Measurements from ENCODE around the gene TPST2.

The TPST2 gene

GRCh38 chr22:26486394-26486793 is 103.5 kb downstream of the TPST2 start:
- no peak for DNase-seq

GRCh38 chr22:26485806-26486390 is 104.0 kb downstream of the TPST2 start:
- DNase-seq = no peak

GRCh38 chr22:26485013-26485412 is 104.9 kb downstream of the TPST2 start:
- DNase-seq = no peak

DNA sequence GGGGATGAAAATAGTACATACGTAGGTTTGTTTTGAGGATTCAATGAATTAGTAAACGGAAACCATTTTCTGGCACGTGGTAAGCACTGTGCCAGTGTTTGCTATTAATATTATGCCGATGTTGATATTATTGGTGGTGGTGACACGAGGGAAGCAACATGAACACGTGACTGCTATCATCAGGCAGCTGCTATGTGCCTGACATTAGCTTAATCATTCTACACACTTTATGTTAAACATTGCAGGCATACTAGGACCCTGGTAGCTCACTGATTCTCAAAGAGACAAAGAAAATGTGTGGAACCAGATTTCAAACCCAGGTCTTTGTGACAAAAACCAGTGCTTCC is 105.6 kb downstream of the TPST2 start:
- no peak for DNase-seq

GRCh38 chr22:26483439-26484359 is 106.2 kb downstream of the TPST2 start, which contains the start of the genes HPS4 and SRRD:
Gene HPS4, minus strand, starts transcription at chr22:26483783. Its CDS starts 2,021 bp downstream, at chr22:26481762.
Gene SRRD, plus strand, starts transcription at chr22:26483877. Its CDS starts 14 bp downstream, at chr22:26483891.
- DNase-seq = peak; percentile 88

- no peak for DNase-seq
Observed at GRCh38 chr22:26483043-26483438, 106.9 kb downstream of the TPST2 start.

DNA sequence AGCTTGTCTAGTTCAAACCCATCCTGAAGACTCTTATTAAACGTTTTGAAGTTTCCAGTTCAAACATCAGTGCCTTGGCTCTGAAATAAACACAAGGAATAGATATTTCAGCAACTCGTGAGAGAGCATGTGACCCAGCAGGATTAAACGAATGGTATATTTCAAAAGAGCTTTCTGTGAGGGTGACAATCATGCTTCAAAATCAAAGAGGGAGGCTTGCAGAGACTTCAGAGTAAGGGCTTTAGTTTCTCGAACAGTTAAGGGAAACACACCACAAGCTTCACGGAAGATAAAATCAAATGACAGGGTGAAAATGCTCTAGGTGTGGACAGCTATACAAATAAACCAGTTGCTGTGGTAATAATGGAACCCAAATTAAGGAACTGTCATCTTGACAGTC is 107.8 kb downstream of the TPST2 start:
- DNase-seq = no peak

- no peak for DNase-seq
Observed at GRCh38 chr22:26481694-26482093, 108.2 kb downstream of the TPST2 start.

DNA sequence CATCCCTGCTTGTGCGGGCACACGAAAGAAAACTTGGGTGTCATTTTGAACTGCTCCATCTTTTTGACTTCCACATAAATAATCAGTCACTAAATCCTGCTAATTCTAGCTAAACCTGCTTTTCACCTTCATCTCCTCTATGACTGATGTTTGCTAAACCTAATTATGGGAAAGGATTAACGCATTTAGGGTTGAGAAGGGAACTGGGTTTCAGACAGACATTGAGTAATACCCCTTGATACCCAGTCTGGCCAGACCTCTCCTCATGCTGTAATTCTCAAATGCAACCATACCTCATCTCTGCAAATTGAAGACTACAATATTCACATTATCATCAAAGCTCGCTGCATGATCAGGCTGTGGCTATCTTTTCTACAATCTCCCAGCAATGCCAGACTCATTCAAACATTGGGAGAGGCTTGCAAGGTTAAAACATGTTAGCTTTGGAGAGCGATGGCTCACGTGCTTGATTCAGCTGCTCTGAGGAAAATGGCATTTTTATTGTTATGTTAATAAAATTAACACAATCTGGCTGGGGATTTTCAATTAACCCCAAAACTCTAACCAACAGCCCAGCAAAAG is 108.7 kb downstream of the TPST2 start:
- no peak for DNase-seq

GRCh38 chr22:26480611-26480932 is 109.4 kb downstream of the TPST2 start:
- no peak for DNase-seq

DNA sequence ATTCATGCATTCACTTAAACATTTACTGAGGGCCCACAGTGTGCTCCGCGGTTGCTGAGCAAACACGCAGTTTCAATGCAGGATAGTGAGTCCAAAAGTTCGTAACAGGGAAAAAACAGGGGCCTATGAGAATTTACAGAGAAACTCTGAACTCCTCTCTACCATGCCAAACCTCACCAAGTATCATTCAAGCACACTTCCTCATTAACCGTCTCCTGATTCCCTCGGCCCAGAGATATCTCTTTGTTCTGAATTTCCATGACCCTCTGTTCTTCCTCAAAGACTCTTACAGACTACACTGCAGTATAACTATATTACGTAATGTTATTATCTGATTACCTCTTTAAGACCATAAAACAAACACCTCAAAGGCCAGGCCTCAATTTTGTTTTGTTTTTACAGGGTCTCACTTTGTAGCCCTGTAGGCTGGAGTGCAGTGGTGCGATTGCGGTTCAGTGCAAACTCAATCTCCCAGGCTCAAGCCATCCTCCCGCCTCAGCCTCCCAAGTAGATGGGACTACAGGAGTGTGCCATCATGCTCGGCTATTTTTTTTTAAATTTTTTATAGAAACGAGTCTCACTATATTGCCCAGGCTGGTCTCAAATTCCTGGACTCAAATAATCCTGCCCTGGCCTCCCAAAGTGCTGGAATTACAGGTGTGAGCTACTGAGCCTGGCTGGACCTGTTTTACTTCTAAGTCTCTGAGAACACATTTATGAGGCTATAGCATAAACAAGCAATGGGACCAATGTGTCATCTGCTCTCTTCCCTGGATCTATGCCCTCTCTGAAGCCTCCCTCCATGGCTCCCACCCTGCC is 109.9 kb downstream of the TPST2 start:
- no peak for DNase-seq

- no peak for DNase-seq
Observed at GRCh38 chr22:26479043-26479791, 110.7 kb downstream of the TPST2 start.

DNA sequence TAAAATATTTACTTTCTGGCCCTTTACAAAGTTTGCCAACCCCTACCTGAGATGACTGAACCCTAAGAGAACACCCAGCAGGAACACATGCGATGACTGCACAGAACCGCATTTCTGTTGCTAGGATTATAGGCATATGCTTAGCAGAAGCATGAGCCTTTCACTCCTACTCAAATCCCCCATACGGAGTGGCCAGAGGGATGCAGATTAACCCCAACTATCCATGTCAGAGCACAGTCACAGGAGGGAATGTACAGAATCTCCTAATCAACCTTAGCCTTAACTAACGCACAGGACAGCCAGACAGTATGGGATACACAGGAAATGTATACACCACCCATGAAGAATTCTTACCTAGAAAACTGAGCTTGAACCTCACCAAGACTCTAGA is 112.6 kb downstream of the TPST2 start:
- DNase-seq = no peak

DNA sequence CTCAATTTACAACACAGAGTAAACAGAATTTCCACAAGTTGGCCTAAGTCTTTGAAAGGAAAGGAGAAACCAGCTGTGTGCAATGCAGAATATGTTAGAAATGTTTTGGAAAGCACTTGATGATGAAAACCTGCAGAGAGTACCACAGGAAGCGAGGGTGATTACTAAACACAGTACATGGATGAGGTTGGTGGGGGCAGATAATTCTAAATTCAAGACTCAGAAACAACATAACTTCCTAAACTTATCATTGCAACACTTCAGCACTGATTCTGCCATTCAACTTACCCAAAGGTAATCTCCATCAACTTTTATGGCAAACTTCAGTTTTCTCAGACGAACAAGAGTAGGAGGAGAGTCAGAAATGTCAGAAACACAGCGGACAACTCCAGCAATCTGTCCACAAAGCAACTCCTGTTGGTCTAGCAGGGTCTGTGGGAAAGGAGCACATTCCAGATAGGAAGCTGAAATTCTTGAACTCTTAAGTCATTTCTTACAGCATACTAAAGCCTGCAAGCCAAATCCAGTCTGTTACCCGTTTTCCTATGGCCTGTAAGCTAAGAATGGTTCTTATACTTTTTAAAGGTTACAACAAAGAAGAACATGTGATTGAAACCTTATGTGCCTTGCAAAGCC is 113.1 kb downstream of the TPST2 start:
- no peak for DNase-seq

DNA sequence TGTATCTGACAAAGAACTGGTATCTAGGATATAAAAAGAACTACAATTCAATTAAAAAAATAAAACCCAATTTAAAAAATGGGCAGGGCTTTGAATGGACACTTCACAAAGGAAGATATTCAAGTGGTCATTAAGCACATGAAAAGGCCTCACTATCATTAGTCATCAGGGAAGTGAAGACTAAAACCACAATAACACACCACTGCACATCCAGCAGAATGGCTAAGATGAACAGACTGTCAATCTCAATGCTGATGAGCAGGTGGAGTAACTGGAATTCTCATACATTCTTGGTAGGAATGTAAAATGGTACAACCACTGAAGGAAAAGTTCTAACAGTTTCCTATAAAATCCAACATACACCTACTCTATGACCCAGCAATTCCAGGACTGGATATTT is 115.2 kb downstream of the TPST2 start:
- DNase-seq = no peak

Data from stimulated activated naive CD4-positive, alpha-beta T cell treated with Interleukin-2 at 50 U/mL for 16 hours (primary cell).